Measurements from ENCODE around the gene ING3.

GRCh38 chr7:120961638-120962173 lies 11.1 kb downstream of the ING3 start:
- TF ChIP-seq EZH2phosphoT487 (IDR thresholded peaks at IDR 0.05; ENCODE audit: borderline replicate concordance, low read length) (no peak), CTCF (IDR thresholded peaks at IDR 0.05; ENCODE audit: low read depth, low read length, poor library complexity, severe bottlenecking) (no peak)
